CD4-positive, alpha-beta T cell treated with Interferon gamma for 1 hour (primary cell): Measurements from ENCODE around the gene CLEC9A.

Experiments
- DNase-seq: peaks from one replicate; pipeline ENCODE4 v3.0.0-alpha.2; 2020

CLEC9A gene

DNA sequence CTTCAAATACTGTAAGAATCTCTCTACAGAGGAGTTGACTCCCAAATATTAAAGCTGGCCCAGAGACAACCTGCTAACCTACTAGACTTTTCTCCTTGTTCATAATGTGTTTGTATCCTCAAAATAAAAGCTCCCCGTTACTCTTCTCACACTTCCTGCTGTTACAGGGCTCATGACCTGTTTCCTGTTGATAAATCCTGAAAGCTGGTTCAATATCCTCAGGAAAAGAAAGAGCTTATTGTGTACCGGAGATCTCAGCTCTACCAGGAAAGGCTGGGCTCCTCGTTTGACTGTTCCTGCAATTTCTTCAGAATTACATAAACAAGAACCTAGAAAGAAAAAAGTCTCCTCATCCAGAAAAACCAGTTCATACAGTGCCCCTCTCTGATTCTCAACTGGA is 37.5 kb downstream of the CLEC9A start:
- DNase-seq: no peak

DNA sequence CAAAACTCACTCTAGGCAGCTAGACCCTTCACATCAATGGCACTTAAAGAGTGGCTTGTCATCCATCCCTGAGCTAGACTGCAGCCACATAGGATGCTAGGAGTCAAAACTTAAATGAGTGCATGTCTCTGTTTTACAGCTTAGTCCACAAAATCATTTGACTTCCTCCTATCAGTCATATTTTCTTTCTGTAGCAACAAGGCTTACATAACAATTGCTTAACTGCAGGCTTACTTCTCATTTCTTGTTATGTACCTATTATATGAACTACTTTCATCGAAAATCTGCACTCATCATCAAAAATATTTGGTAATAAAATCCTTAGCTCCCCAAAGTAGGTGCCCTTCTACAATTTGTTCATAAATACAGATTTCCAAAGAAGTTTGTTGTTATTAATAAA is 38.2 kb downstream of the CLEC9A start:
- no peak for DNase-seq

DNA sequence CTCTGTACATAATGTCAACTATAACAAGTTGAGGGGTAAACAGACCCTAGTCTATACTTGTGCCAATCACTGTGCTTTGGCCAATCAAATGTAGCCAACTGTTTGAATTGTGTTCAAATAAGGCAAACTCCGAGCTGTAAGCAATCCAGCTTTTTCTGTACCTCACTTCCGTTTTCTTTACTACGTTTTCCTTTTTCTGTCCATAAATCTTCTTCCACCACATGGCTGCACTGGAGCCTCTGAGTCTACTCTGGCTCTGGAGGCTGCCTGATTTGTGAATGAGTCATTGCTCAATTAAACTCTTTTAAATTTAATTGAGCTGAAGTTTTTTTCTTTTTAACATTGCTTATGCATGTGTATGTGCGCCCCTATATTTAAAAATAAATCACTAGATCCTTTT is 38.6 kb downstream of the CLEC9A start:
- peak; percentile 18 for DNase-seq

DNA sequence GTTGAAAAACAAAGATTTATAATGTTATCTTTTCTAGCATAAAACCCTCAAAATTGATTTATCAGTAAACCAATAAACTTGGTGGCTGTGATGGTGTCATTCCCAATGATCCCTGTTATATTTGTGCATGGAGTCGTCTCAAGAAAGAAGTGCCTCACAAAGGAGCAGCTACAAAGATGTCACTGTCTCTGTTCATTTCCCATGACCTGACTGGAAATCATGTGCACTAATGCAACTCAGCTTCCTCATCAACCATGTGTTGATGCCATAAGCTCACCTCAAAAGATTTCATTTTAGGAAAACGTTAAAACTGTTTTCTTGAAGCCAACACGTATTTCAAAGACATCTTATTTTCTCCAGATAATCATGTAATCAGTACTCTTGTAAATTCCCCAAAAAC is 39.5 kb downstream of the CLEC9A start:
- DNase-seq: no peak

DNA sequence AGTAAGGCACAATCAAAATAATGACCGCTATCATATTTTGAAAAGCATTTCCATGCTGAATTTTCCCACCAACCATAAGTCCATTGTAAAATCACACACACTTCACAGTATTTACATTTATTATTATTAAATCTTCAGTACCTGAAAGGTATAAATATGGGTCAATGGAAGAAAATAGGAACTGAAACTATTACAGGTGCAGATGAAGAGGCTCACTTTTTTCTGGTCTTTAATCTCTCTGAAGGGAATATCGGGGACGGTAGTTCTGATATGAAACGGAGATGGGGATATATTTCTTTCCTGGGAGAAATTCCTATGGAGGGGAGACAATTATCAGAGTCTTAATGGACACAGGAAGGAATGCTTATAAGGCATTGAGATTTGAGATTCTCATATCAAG is 39.9 kb downstream of the CLEC9A start:
- no peak for DNase-seq

DNA sequence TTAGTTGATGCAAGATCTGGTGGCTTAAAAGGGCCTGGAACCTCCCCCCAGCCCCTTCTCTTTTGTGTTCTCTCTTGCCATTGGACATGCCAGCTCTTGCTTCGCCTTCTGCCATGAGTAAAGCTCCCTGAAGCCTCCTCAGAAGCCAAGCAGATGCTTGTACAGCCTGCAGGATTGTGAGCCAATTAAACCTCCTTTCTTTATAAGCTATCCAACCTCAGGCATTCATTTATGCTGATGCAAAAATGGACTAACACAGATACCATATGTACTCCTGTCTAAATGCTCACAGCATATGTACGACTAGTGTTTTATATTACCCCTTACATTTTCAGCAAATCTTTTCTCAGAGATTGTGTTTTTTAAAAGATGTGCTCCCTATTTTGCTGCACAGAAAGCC is 41.6 kb downstream of the CLEC9A start:
- no peak for DNase-seq

DNA sequence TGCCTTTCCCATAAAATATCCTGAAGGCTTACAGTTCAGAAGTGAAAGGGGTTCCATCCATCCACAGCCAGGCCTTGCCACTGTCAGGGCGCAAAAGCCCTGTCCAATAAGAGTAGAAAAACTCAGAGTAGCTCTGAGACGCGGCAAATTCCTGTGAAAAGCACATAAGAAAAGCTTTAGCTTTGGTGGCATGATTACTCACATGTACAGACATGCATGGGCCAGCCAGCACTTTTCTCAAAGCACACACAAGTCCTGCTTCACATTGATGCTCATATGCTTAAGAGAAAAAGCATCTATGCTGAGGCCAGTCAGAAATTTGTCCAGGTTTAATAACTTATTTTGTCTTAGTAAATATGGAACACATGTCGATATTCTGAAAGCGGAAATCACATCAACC is 42.8 kb downstream of the CLEC9A start:
- DNase-seq: no peak

DNA sequence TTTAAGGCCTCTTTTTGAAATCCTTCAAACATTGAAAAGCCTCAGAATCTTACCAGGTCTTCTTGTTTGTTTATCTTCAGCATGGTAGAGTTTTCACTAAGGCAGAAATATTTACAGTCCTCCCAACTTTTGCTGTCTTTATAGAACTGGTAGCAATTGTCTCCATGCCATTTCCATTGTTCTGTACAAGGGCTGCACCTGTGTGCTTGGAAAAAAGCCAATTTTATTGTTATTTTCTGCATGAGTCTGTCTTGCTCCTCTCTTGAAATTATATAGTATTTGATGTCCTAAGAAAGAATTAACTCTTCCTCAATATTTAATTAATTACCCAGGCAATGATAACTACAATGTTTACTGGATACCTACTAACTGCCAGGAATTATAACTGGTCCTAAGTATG is 45.0 kb downstream of the CLEC9A start:
- no peak for DNase-seq

DNA sequence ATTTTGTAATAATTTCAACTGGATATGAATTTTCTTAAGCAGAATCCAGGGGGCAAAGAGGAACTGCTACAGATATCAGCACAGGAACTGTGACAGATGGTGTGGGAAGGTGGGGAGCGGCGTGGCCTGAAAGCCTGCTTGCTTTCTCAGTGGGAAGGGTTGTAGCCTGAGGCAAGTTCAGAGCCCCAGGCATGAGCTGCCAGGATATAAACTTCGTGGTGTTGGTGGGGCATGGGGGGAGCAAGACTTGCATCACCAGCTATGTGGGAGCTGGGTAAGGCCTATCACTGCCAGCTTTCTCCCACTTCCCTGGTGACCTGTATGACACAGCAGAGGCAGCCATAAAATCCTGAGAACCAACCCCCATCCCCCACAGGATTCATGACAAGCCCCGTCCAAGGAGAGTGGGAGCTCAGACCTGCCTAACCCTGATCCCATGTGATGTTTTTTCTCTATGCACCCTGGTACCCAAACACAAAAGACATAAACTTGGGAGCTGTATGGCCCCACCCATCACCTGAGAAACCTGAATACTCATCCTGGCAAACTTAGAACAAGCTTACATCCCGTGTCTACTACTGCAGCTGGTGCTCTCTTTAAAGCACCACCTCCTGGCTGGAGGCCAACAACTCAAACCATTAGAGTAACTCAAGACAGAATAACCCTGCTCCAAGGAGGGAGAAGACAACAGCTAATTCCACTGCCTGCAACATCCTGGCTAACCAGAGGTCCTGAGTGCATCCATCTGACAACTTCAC is 51.8 kb downstream of the CLEC9A start:
- no peak for DNase-seq

DNA sequence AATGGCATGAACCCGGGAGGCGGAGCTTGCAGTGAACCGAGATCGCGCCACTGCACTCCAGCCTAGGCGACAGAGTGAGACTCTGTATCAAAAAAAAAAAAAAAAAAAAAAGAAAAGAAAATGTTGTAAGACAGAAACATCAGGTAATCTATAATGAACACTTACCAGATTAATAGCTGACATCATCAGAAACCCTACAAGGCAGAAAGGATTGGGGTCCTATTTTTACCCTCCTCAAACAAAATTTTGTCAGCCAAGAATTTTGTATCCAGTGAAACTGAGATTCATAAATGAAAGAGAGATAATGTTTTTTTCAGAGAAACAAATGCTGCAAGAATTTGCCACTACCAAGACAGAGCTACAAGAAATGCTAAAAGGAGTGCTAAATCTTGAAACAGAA is 54.3 kb downstream of the CLEC9A start:
- DNase-seq: no peak

DNA sequence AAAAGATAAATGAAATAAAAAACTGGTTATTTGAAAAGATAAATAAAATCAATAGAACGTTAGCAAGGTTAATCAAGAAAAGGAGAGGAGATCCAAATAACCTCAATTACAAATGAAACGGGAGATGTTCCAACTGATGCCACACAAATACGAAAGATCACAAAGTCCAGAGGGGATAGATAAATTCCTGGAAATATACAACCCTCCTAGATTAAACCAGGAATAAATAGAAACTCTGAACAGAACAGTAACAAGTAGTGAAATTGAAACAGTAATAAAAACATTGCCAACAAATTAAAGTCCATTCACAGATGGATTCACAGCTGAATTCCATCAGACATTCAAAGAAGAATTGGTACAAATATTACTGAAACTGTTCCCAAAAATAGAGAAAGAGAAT is 55.9 kb downstream of the CLEC9A start:
- no peak for DNase-seq

DNA sequence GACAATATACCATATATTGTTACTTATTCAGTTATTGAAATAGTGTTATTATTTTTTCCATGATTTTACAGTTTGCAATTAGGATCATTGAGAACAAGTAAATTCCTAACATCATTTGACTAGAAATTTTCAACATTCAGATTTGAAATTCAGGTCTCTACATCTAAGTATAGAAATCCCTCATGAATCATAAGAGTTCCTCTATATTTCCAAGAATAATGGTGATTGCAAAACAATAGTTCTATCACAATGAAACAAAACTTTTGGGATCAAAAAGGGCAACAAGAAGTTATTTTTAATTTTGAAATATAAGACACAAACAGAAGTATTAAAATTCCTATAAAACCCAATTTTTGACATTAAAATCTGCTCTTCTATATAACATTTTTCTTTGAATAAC is 57.5 kb downstream of the CLEC9A start:
- no peak for DNase-seq

DNA sequence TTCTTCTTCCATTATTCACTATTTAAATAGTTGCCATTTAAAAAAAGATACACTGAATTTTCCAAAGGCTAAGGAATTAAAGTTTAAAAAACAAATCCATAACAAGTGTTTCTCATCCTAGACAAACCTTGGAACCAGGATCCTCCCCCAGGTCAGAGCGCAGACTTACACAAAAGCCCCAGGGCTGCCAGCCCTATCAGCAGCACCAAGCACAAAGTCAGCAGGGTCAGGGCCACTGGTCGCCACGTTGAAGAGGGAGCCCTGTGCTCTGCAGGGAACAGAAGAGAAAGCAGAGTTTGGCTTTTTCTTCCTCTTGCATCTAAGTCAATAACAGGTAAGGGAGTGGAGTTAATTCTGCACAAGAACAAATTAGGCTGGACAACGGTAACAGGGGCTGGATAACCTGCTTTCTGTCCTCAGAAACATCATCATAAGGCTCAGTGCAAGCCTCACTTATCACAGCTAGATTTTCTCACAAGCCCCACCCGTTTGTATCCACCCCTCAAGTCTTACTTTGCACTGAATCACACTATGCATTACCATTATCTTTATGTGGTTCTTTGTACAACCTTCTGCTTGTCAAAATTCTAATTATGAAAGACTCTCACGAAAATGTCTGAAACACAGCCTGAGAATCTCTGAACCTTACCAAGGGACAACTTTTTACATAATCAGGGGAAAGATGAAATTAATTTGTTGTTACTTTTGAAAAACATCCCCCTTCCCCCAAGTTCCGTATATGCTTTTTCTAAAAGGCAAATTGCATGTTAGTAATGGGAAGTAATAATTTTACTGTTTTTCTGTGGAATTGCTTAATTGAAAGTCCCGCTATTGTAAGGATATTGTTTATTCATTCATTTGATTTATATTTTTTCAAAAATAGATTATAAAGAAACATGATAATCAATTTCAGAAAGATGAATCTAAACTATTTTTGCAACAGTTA is 58.7 kb downstream of the CLEC9A start:
- no peak for DNase-seq

DNA sequence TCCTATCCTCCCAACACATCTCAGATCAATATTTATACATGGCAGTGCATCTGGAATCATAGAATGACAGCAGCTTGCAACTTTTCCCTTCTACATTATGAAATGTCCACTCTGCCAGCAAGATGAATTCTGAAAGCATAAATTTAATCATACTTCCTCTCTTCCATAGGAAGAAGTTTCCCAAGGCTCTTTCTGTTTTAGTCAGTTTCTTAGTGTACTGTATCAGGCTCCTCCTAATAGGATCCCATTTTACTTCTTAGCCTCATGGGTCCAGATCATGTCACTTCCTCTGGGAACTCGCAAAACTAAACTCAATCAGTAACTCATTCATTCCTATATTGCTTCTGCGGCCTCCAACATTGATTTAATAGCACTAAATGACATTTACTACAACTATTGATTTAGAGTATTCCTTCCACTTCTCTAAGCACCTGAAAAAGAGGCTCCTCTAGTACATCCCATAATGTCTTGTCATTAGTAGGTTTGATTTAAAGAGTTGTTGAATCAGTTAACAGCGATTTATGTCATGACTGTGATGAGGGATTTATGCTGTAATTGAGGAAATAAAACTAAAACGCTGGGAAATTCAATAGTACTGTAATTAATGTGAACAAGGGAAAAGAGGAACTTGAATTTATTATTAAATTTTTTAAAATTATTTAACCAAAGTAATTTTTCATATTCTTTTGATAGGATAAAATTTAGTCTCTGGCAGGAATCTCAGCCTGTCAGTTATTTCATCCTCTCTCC is 64.3 kb downstream of the CLEC9A start:
- DNase-seq: no peak

DNA sequence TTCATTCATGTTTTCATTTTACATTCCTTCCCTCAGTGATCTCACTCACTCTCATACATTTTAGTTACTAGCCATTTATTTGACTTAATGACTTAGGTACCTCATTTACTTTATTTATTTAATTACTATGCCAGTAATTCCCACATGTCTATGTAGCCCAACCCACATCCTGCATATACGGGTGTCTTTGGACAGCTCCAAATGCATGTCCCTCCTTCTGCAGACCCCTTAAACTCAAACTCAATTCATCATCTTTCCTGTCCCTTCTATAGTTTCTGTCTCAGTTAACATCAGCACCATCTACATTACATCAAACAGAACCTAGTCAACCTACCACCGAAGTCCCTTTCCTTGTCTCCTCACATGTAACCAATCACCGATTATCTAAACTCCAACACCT is 65.5 kb downstream of the CLEC9A start:
- no peak for DNase-seq

DNA sequence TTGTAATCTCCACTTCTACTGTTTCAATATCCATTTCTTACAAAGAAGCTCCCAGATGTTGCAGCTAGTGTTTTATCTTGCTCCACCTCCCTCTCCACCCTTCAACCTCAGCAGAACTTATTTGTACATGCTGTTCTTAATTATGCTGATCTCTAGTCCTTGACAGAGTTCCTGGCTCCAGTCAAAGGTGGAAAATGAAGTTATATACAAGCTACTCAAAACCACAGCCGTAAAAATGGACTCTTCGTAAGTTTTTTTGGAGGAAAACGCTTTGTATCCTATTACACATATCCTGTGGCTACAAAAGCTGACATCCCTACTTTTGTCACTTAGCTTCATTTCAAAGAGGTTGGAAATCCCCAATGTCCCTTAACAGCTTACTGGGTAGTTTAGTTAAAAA is 67.0 kb downstream of the CLEC9A start:
- no peak for DNase-seq

DNA sequence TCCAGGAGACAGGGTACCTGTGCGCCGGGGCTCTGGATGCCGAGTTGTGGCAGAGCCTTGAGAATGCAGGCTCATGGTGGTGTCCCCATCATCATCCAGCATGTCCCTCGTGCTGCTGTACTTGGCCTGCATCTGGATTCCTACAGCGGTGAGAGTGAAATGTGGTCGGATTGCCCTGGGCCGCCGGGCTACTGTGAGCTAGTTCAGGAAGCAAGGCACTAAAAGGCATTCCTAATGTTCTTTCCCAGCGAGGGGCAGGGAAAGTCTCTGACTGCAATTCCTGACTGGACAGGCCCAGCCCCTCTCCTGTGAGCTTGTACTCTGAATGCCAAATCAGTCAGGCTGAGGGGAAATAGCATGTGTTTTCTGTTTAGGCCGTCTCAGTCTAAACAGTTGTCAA is 68.3 kb downstream of the CLEC9A start, which contains the start of gene CLEC1A:
Gene CLEC1A, minus strand, starts transcription at position 195 of the 400 bp plus-strand sequence. Its CDS starts 63 bp downstream, at position 132.
- DNase-seq: no peak

DNA sequence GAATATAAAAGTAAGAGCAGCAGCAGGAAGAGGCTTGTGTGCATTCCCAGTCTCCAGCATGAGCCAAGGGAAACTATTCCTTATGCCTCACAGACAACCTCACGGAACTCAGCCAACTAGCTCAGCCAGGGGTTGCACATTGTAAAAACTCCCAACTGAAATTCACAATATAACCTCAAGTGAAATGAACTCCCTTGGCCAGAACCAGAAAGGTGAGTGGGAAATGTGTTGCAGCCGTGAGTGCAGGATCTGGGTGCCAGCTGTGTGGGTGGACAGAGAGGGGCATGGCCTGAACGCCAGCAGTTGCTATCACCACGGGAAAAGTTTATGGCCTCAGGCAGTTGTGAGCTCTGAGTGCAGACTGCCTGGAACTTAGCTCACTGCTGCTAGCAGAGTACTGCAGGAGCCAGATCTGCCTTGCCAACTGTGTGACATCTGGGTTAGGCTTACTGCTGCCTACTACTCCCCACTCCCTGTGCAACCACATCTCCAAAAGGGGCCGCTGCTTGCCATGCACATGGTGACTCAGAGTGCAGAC is 70.6 kb downstream of the CLEC9A start:
- DNase-seq: no peak

DNA sequence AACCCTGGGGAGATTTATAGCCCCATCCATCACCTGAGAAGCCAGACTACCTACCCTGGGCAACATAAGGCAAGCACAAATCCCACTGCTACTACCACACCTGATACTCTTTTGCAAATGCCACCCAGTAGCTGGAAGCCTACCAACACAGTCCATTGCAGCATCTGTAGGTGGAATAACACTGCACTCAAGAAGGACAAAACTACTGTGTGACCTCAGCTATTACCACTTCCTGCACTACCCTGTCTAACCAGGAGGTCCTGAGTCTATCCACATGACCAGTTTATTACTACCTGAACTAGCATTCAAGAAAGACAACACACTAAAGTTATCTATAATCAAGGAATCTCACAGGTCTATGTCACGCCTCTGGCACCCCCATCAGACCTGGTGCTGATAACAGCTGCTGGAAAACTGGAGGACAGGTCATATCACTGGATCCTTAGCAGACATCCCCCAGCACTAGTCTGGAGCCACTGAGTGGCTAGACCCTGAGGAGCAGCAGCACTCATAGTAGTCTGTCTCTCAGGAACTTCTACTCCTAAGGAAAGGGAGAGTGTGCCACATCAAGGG is 71.3 kb downstream of the CLEC9A start:
- no peak for DNase-seq

DNA sequence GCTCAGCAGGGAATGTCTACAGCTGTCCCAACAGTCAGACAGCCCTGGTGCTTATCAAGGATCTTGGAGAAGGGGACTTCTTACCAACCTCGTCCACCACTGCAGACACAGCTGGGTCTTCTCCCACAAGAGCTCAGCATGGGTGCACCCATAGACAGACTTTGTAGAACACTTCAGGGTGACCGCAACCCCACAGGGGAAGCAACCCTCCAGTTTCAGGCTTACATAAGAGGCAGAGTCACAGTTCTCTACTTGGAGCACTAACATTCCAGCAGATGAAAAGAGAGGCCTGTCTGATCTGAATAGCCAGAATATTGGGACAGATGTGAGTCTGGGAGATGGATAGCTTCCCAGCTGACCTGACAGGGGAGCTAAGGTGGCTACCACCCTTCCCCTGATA is 71.8 kb downstream of the CLEC9A start:
- DNase-seq: no peak

DNA sequence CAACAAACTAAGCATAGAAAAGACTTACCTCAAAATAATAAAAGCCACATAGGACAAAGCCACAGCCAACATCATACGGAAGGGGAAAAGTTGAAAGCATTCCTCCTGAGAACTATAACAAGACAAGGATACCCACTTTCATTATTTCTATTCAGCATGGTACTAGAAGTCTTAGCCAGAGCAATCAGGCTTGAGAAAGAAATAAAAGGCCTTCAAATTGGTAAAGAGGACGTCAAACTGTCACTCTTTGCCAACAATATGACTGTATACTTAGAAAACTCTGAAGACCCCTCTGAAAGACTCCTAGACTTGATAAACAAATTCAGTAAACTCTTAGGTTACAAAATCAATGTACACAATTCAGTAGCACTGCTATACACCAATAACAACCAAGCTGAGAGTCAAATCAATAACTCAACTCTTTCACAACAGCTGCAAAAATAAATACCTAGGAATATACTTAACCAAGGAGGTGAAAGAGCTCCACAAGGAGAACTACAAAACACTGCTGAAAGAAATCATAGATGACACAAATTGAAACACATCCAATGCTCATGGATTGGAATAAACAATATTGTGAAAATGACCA is 79.9 kb downstream of the CLEC9A start:
- no peak for DNase-seq

DNA sequence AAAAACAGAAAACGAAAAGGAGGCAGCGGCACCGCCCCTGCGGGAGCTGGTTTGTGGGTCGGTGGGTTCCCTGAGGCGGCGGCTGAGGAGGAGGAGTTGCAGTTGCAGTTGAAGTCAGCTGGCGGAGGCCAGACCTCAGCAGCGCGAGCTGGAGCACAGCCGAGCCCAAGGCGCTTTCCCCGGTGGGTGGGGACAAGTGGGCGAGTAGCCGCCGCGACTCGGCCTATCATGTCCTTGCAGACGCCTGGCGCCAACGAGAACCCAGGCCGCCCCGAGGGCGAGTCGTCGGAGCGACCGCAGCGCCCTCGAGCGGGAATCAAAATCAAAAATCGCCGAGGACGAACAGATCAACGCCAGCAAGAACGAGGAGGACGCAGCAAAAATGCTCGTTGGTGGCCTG is 81.0 kb downstream of the CLEC9A start:
- no peak for DNase-seq
